HCT116 (cell line): ENCODE data around the gene NPNT.

ENCODE experiments used
- POLR2AphosphoS5 ChIP-seq: IDR thresholded peaks from 2 replicates; pipeline ENCODE4 v1.6.1; 2011; ENCODE audit warnings: mild to moderate bottlenecking, low read depth, low read length, moderate library complexity
- TF ChIP-seq, protein P1 (sequence below), 3 experiments: fragments of 200-600 bp in 1 of 3; sonication (generic) in 1 of 3; IDR thresholded peaks in 2 of 3; conservative IDR thresholded peaks in 1 of 3; 2 replicates each; pipeline ENCODE4 v1.5.1; 2012 to 2017; ENCODE audit warnings: low read depth in 2 of 3, low read length in 2 of 3, antibody characterized with exemption in 1 of 3, borderline replicate concordance in 1 of 3, control low read depth in 1 of 3, mild to moderate bottlenecking in 1 of 3, mixed read lengths in 1 of 3, mixed run types in 1 of 3, moderate library complexity in 1 of 3; ENCODE audit not compliant: insufficient read depth in 1 of 3

DNA sequence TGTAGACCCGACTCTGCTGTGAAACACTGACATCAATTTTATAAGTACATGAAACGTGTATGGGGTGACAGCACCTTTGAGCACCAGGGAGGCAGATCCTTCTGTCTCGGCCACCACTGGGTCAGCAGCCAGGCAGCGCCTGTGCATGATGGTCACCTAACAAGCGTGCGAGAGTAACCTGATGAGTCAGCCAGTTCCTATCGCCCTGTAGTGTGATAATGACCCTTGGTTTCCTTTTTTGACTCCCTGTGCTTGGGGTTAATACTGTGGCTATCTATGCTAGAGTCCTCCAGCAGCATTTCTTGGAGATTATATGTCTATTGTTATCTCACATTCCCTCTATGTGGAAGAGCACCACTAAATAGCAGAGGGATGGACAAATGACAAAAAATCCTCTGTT, 101.6 kb downstream of the NPNT start:
- no peak for TF ChIP-seq POLR2AphosphoS5
- TF ChIP-seq, protein P1, sequence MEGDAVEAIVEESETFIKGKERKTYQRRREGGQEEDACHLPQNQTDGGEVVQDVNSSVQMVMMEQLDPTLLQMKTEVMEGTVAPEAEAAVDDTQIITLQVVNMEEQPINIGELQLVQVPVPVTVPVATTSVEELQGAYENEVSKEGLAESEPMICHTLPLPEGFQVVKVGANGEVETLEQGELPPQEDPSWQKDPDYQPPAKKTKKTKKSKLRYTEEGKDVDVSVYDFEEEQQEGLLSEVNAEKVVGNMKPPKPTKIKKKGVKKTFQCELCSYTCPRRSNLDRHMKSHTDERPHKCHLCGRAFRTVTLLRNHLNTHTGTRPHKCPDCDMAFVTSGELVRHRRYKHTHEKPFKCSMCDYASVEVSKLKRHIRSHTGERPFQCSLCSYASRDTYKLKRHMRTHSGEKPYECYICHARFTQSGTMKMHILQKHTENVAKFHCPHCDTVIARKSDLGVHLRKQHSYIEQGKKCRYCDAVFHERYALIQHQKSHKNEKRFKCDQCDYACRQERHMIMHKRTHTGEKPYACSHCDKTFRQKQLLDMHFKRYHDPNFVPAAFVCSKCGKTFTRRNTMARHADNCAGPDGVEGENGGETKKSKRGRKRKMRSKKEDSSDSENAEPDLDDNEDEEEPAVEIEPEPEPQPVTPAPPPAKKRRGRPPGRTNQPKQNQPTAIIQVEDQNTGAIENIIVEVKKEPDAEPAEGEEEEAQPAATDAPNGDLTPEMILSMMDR (IDR thresholded peaks at IDR 0.05 in 2 of 3, conservative IDR thresholded peaks at IDR 0.05 in 1 of 3; ENCODE audit: borderline replicate concordance in 1 of 3, insufficient read depth in 1 of 3, low read depth in 2 of 3, low read length in 2 of 3): no peak
